Activated CD8-positive, alpha-beta memory T cell treated with anti-CD3 and anti-CD28 coated beads for 48 hours (primary cell): Measurements from ENCODE around the gene SERPINI2.

Experiments
- DNase-seq, 3 experiments: peaks; one replicate each; pipeline ENCODE4 v3.0.0-alpha.2; 2020; ENCODE audit warnings: low read depth in 2 of 3, low spot score in 2 of 3

The SERPINI2 gene, protein sequence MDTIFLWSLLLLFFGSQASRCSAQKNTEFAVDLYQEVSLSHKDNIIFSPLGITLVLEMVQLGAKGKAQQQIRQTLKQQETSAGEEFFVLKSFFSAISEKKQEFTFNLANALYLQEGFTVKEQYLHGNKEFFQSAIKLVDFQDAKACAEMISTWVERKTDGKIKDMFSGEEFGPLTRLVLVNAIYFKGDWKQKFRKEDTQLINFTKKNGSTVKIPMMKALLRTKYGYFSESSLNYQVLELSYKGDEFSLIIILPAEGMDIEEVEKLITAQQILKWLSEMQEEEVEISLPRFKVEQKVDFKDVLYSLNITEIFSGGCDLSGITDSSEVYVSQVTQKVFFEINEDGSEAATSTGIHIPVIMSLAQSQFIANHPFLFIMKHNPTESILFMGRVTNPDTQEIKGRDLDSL

DNA sequence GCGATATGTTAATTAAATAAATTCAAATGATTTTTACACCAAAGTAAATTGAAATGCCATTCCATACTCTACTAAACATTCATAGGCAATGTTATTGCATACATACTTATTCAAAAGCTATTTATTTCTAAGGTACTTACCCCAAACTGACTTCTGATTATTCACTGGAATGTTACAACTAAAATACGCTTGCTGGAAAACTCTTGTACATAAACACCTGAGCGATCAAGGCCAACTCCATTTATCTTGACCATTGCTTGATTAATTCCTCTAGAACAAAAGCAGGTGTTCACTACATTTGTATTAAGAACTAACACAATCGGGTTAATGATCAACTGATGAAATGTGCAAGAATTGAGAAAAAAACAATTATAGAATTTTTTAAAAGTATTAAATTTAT is at the start of gene SERPINI2:
Gene SERPINI2, minus strand, starts transcription at position 180 of the 400 bp plus-strand sequence. CDS start 2,208 bp downstream, outside the sequence.
- no peak for DNase-seq

DNA sequence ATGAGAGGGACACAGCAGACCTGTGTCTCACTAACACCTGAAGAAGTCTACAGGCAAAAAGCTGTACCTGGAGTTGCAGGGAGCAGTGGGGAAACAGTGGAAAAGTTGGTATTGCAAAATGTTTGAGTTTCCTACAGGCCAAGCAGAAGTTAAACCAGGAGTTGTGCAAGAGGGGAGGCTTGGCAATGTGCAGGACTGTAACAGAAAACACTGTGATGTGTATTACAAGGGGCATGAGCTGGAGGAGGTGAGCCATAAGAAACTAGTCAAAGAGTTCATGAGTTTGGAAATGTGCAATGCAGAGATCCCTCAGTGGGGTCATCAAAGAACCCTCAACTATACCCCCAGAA is 47.1 kb upstream of the SERPINI2 start:
- no peak for DNase-seq

DNA sequence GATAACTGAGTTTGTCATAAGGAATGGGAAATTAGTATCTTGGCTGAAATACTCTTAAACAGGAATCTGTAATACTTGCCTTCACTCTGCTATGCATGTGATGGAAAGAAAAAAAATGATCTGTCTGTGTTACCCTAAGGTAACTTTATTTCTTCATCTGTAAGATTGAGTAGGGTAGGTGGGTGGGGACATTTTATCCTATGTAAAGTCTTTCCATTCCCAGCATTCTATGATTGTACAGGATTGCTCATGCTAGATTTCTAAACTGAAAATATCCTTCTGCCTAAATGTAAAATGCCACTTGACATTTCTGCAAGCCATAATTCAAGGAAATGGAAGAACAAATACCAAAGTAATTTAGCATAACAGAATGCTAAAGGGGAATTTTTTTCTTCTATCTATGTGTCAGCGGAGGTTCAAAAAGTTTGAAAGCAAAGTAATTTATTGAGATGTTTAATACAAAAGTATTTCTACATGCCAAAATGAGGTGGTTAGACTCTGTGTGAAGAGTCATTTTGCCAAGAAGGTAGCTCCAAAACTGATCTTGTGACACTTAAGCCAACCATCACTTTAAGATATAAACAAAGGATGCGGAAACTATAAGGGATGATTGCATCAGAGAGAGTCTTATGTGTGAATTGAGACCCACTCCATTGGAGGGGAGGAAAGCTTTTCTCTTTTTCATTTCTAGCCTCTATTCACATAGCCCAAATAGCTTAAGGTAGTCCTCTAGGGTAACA is 46.6 kb upstream of the SERPINI2 start:
- DNase-seq: no peak

DNA sequence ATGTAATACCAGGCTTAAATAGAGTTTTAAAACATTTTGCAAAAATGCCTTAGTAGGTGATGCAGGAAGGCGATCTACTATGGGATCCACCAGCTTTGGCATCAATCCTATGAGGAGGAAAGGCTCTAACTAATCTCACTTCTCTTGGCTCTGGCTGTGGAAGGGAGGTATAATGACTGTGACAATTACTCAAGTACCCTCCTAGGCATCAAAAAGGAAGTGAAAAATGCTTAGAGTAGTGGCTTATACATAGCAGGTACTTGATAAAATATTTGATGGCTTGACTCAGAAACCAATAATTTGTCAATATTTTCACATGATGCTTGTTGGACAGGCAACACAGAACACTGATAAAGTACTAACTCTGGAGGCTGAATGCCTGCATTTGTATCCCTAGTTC is 34.1 kb upstream of the SERPINI2 start:
- no peak for DNase-seq

DNA sequence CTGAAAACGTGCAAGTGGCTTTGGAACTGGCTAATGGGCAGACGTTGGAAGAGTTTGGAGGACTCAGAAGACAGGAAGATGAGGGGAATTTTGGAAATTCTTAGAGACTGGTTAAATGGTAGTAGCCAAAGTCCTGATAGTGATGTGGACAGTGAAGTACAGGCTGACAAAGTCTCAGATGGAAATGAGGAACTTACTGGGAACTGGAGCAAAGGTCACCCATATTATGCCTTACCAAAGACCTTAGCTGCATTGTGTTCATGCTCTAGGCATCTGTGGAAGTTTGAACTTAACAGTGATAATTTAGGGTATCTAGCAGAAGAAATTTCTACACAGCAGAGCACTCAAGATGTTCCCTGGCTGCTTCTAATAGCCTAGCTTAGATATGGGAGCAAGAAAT is 28.6 kb upstream of the SERPINI2 start:
- no peak for DNase-seq

DNA sequence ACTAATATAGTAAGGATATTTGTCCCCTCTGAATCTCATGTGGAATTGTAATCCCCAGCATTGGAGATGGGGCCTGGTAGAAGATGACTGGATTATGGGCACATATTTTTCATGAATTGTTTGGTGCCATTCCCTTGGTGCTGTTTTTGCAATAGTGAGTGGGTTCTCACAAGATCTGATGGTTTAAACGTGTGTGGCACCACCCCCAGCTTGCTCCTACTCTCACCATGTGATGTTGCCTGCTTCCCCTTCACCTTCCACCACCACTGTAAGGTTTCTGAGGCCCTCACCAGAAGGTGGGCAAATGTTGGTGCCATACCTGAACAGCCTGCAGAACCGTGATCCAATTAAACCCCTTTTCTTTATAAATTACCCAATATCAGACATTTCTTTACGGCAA is 28.1 kb upstream of the SERPINI2 start:
- no peak for DNase-seq

DNA sequence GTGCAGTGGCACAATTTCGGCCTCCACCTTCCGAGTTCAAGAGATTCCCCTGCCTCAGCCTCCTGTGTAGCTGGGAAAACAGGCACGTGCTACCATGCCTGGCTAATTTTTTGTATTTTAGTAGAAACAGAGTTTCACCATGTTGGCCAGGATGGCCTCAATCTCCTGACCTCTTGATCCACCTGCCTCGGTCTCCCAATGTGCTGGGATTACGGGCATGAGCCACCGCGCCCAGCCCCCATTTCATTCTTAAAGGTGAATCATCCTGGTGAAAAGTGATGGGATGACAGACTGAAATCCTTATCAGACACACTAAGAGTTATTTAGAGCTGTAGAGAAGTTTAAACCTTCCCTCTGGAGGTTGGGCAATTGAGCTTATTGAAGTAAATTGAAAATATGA is 24.1 kb upstream of the SERPINI2 start:
- DNase-seq: no peak

DNA sequence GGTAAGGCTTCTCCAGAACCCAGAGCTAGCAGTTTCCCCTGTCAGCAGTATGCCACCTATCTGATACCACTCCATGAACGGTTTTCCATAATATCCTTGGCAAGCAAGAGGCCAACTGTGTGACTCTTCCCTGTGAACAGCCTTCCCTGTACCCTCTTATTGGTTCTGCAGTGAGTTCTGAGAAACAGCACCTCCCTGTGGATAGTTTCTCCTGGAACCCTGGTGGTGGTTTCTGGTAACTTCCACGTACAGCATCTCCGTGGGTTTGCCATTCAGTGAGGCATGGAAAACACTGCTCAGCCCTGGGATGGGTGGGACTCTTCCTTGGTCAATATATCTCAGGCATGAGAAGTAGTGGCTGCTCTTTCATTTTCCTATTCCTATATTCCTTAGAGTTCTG is 19.4 kb upstream of the SERPINI2 start:
- no peak for DNase-seq

DNA sequence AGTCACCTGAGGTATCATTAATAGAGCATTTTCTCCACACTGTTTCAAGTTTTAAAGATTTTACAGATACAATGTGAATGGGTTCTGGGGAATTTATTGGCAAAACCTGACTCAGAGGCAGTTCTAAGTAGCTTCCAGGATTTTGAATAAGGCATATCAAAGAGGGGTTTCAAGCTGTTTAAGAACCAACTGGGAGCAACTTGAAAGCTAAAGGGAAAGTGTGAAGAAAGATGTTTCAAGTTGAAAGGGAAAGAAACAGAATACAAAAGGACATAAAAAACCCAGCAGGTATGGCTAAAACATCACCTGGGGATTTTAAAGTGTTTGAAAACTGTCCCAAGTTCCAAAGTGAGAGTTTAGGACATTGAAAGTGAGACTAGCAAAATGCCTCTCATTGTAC is 17.8 kb upstream of the SERPINI2 start:
- no peak for DNase-seq

DNA sequence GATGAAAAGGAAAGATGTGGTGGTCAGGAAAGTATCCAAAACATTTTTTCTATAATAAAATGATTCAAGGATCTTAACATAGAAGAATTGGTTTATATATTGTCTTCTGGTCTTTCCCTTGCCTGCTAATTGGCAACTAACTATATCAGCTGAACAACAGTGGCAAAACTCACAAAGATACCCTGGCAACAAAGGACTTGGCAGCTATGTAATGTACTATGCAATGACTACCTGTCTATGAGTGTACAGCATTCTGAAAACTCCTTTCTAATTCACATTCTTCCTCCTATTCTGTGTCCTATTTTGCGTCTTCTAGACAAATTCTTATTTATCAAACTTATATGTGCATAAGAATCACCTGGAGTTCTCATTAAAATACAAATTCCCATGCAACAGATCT is 15.7 kb upstream of the SERPINI2 start:
- no peak for DNase-seq

DNA sequence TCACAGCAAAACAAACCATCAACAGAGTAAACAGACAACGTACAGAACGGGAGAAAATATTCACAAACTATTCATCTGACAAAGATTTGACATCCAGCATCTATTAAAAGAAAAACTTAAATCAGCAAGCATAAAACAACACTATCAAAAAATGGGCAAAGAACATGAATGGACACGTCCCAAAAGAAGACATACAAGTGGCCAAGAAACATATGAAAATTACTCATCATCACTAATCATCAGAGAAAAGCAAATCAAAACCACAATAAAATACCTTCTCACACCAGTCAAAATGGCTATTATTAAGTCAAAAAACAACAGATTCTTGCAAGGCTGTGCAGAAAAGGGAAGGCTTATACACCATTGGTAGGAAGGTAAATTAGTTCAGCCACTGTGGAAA is 13.7 kb upstream of the SERPINI2 start:
- DNase-seq: no peak

DNA sequence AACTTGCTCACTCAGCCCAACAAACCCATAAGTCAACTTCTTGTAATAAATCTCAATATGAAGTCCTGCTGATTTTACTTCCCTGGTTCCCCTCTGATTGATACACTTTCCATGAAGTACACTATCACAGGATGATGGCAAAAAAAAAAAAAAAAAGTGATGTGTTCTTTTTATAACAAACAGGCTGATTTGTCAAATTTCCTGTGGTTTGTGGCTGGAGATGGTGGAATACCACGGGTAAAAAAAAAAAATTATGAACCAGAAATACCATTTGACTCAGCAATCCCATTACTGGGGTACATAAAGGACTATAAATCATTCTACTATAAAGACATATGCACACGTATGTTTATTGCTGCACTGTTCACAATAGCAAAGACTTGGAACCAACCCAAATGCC is 10.7 kb upstream of the SERPINI2 start:
- DNase-seq: no peak

DNA sequence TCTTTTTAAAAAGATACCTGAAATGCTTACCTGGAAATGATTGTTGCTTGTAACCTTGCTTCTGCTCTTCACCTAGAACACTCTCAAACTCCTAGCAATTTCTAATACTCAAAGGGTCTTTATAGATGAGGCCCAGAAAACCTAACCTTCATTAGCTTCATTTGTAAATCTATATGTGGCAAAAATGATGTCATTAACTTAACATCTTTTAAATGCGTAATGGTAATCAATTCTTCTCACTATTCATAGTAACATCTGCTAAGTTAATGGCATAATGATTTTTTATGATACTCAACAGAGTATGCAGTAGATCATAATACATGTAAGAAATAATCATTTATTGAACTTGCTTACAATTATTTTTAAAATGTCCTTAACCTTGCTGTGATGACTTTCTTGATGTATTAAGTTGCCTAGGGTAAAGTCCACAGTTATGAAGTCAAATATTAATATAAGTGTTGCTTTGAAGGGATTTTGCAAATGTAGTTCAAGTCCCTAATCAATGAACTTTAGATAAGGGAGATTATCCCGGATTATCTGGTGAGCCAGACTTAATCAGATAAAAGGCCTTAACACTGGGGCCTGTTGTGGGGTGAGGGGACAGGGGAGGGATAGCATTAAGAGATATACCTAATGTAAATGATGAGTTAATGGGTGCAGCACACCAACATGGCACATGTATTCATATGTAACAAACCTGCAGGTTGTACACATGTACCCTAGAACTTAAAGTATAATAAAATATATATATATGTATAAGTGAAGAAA is 10.1 kb upstream of the SERPINI2 start:
- DNase-seq: no peak

DNA sequence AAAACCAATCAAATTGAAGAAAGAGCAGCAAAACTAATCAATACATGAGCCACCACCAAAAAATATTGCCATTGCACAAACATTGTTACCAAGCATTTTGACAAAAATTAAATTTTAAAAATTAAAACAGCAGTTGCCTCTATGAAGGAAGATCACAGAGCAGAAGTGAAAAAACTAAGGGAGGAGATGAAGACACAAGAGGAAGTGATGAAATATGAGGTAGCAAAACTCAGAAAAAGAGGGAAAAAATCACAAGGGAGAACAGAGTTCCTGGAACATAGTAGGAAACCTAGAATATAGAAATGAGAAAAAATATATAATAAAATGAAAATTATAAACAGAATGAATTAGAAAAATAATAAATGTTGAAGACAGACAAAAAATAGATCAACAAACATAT is 7.3 kb upstream of the SERPINI2 start:
- no peak for DNase-seq

DNA sequence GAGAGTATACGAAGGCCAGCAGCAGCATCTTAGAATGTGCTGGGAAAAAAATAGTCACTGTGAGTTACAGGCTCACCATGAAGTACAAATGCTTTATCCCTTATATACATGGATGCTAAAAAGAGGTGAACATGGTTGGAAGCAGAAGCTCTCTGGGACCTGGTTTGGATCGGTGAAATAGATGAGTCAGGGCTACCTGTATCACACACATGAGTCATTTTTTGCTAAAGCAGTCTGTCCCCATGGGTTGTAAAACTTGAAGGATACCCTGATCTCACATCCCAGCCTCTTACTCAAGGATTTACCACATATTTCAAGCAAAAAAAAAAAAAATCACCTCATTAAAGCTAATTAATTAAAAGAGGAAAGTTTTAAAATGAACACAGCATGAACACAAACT is 6.9 kb upstream of the SERPINI2 start:
- no peak for DNase-seq

DNA sequence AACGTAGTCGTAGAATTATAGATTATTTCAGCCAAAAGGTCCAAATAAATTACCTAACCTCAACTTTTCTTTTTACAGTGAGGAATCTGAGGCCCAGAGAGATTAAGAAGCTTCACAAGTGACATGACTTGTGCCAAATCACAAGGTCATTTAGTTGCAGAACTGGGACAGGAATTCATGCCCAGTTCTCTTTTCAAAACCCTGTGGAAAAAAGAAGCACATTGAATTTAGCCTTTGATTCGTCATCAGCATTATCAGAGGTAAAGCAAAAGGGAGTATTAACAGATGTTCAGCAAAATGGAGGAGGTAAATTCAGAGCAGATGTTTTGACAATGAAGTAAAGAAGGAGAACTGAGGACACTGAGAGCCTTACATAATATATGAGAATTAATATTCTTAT is 4.5 kb downstream of the SERPINI2 start:
- DNase-seq: no peak

DNA sequence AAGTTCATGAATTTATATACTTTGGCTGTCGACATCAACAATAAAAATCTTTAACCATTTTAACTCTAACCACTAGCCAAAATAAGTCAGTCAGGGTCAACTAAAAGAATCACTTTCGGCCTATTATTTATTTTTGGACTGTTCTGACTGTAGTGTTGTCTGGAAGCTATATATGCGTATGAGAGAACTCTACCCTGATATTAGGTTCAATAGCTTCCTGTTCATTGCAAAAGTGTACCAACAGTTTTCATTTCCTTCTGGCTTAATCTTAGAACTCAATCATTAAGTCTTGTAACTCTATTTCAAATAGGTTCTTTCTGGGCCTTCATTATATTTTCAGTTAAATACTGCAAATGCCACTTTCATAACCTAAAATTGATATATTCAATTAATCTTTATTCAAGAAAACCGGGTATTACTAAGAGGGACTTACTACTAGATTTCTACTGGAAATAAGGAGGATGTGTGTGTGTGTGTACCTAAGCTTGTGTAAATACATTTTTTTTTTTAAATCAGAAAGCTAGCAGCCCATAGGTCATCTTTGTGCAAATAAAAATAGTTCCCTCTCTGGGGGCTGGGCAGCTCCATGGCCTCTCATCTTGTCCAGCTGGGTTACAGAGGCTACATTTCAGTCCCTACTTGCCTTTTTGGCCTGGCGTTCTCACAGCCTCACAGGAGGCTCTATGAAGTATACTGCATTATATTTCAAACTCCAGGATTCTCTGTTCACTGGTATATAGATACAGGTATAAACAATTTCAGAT is 5.8 kb downstream of the SERPINI2 start:
- no peak for DNase-seq

DNA sequence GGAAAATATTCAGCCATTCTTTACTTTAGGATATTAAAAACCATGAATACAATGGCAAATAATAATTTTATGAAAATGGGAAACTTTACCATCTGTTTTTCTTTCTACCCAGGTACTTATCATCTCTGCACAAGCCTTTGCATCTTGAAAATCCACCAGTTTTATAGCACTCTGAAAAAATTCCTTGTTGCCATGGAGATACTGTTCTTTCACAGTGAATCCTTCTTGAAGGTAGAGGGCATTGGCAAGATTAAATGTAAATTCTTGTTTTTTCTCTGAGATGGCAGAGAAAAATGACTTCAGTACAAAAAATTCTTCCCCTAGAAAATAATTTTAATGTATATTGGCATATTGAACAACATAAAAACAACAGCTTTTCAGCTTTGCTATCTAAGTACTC is 6.9 kb downstream of the SERPINI2 start:
- no peak for DNase-seq

DNA sequence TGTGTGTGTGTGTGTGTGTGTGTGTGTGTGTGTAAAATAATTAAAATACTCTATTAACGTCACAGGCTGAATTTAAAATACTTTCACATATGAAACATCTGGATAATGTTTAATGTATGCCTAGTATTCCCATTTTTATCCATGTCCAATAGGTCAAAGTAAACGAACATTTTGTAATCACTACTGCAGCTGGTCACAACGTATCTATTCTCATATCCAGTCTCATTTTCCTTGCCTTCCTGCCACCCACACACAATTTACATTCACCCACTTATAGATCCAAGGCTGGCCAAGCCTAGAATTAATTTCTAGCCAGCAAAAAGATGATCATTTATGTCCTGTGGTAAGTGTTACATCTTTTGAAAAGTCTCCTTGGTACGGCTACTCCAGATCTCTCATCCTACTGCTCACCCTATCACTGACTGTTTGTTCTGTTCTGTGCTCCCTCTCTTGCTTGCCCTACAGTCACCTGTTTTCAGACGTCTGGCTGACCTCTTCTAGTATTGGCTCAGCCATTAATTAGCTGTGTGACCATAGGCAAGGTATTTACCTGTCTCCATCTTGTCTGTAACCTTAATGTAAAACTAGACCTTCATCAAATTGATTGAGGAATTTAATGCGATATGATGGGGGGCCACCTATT is 17.6 kb downstream of the SERPINI2 start:
- DNase-seq: no peak

DNA sequence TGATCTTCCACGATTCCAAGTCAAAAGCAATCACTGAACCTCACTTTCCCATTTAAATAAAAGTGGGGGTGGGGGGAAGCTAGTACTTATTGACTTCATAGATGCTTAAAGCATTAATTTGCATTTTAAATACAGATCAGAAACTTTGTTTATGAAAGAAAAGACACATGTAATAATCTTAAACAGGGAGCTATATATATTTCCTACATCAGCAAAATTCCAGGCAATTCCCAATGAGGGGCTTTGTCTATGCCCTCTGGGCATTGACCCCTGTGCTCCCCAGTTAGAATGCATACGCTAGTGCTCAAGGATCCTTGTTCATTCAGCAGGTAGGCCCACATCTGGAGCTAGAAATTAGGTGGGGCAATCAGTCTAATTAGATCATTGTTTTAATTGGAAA is 20.0 kb downstream of the SERPINI2 start:
- DNase-seq: no peak

DNA sequence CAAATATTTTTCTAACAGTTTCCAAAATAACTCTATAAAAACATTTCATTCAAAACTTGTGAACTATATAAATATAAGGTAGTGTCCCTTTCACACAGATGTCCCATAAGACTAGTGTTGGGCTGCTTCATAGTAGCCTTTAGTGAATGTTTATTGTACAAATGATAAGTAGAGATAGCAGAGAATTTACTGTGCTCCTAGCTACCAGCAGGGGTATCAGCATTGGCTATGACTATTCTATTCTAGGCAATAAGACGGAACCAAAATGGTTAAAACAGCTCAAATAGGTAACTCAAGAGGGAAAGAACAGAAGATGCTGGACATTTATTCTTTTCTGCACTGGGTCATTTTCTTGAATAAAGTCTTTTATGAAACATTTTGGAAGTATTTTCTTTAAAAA is 22.6 kb downstream of the SERPINI2 start:
- DNase-seq: no peak
